K562 (cell line): ENCODE results near the gene TAGLN3. TPM values are rescaled to one million over a fixed set of nuclear protein-coding genes. Genes with fewer than 3 reads are reported as not detected.

Experiments used
- ATAC-seq: fragments of 200-7000 bp; cut with Tn5 transposase; 3 replicates; pipeline ENCODE4 v1.9.1; 2020; ENCODE audit warnings: moderate library complexity
- BruUV-seq: library from RNA; stranded (reverse); fragments of 400-500 nt; replicated peaks from 2 replicates; lab custom pipeline; 2021; lab: Mats Ljungman, UMichigan
- CTCF ChIA-PET: fragments of 300-600 bp; formaldehyde crosslinking; extraction: SDS; loops from one replicate; lab custom pipeline; 2021; ENCODE audit warnings: low intra/inter-chr PET ratio; lab: Yijun Ruan, JAX
- POLR2A ChIA-PET: fragments of 300-600, 350-650 bp; sonication (Branson Sonifier 250); formaldehyde crosslinking; extraction: SDS; loops from one replicate; lab custom pipeline; 2021; ENCODE audit warnings: antibody characterized with exemption, inconsistent platforms; lab: Yijun Ruan, JAX
- DNase-seq, 4 experiments: peaks; one replicate each; pipeline versions ENCODE4 v3.0.0 to v3.0.0-alpha.2; 2011 to 2018; ENCODE audit warnings: low spot score in 3 of 4, mixed read lengths in 3 of 4; ENCODE audit errors: extremely low read depth in 1 of 4
- FAIRE-seq: peaks from 2 replicates; lab custom pipeline; 2011; peaks lifted over from hg19 to GRCh38; lab: Jason Lieb, UNC
- H2AFZ ChIP-seq: 2 replicates; pipeline ENCODE4 v1.6.0; 2011; ENCODE audit warnings: low read depth, low read length, control low read depth, inconsistent platforms
- H3K27ac ChIP-seq: fragments of 200-600 bp; 3 replicates; pipeline ENCODE4 v1.8.0; 2011; ENCODE audit warnings: low read depth, mild to moderate bottlenecking, control low read depth, inconsistent platforms, low read length, moderate library complexity, mixed read lengths; ENCODE audit errors: extremely low read depth
- H3K27me3 ChIP-seq, 2 experiments: fragments of 300-600 bp in 1 of 2; 2 replicates in 1 of 2; 3 replicates in 1 of 2; pipeline versions ENCODE4 v1.6.0 to v1.8.0; 2011; ENCODE audit warnings: inconsistent platforms in 2 of 2, low read length in 2 of 2, mild to moderate bottlenecking in 1 of 2, mixed read lengths in 1 of 2, moderate library complexity in 1 of 2; ENCODE audit not compliant: control insufficient read depth in 2 of 2, insufficient read depth in 2 of 2
- H3K36me3 ChIP-seq: fragments of 300-600 bp; 3 replicates; pipeline ENCODE4 v1.8.0; 2011; ENCODE audit warnings: mild to moderate bottlenecking, low read length, inconsistent platforms; ENCODE audit not compliant: control insufficient read depth, insufficient read depth
- H3K4me1 ChIP-seq, 2 experiments: fragments of 200-600 bp in 1 of 2; replicated peaks in 1 of 2; 2 replicates in 1 of 2; 3 replicates in 1 of 2; pipeline versions ENCODE4 v1.5.1 to v1.8.0; 2011; ENCODE audit warnings: inconsistent platforms in 2 of 2, low read length in 2 of 2, mild to moderate bottlenecking in 1 of 2, mixed read lengths in 1 of 2, moderate library complexity in 1 of 2; ENCODE audit not compliant: control insufficient read depth in 2 of 2, insufficient read depth in 2 of 2
- H3K4me2 ChIP-seq: 2 replicates; pipeline ENCODE4 v1.6.1; 2011; ENCODE audit warnings: low read length, control low read depth, inconsistent platforms, mixed read lengths; ENCODE audit not compliant: insufficient read depth
- H3K4me3 ChIP-seq: fragments of 200-600 bp; sonication (generic), shearing (Covaris generic); 2 replicates; pipeline ENCODE4 v1.5.1; 2016; ENCODE audit warnings: control low read depth, inconsistent platforms
- H3K79me2 ChIP-seq: fragments of 200-600 bp; 3 replicates; pipeline ENCODE4 v1.8.0; 2011; ENCODE audit warnings: low read length, inconsistent platforms; ENCODE audit not compliant: control insufficient read depth, insufficient read depth
- H3K9ac ChIP-seq, 2 experiments: 2 replicates each; pipeline versions ENCODE4 v1.6.0 to v1.6.1; 2011; ENCODE audit warnings: low read depth in 2 of 2, low read length in 2 of 2, control low read depth in 1 of 2, inconsistent platforms in 1 of 2, mild to moderate bottlenecking in 1 of 2, mixed read lengths in 1 of 2; ENCODE audit not compliant: insufficient read depth in 1 of 2
- H3K9me1 ChIP-seq: one replicate; pipeline ENCODE4 v1.6.0; 2011; ENCODE audit warnings: inconsistent platforms, mild to moderate bottlenecking, low read length, moderate library complexity; ENCODE audit not compliant: control insufficient read depth, insufficient read depth
- H3K9me3 ChIP-seq: replicated peaks from 2 replicates; pipeline ENCODE4 v1.5.1; 2011; ENCODE audit warnings: low read depth, low read length, inconsistent platforms; ENCODE audit not compliant: control insufficient read depth, insufficient read depth
- H4K20me1 ChIP-seq: replicated peaks from 2 replicates; pipeline ENCODE4 v1.6.1; 2011; ENCODE audit warnings: low read length, inconsistent platforms, mixed read lengths; ENCODE audit not compliant: control insufficient read depth, insufficient read depth
- FOXJ3 ChIP-seq: sonication (generic); formaldehyde crosslinking; IDR thresholded peaks from 2 replicates; pipeline ENCODE4 v1.4.0; 2020; ENCODE audit warnings: mild to moderate bottlenecking, missing genetic modification reagents
- NFE2L1 ChIP-seq: fragments of 450-650 bp; IDR thresholded peaks from 2 replicates; pipeline ENCODE4 v1.6.1; 2016; ENCODE audit warnings: missing genetic modification characterization, low read depth, mild to moderate bottlenecking, missing compliant biosample characterization, moderate library complexity, borderline replicate concordance
- SP1 ChIP-seq: sonication (generic); formaldehyde crosslinking; IDR thresholded peaks from 2 replicates; pipeline ENCODE4 v1.8.1; 2022; ENCODE audit warnings: mild to moderate bottlenecking, missing genetic modification reagents
- SRSF9 ChIP-seq: fragments of 200-400 bp; formaldehyde crosslinking; IDR thresholded peaks from 2 replicates; pipeline ENCODE4 v1.6.1; 2017; ENCODE audit warnings: low read depth, low read length, borderline replicate concordance
- TRIM28 ChIP-seq: fragments of 450-650 bp; IDR thresholded peaks from 2 replicates; pipeline ENCODE4 v1.6.1; 2017
- ZNF586 ChIP-seq: fragments of 450-650 bp; formaldehyde crosslinking; conservative IDR thresholded peaks from 2 replicates; pipeline ENCODE4 v1.4.0; 2020; ENCODE audit warnings: mild to moderate bottlenecking, moderate library complexity
- ZNF77 ChIP-seq: fragments of 250-450 bp; sonication (Bioruptor Pico); IDR thresholded peaks from 2 replicates; pipeline ENCODE4 v1.5.0; 2020
- WGBS: fragments of 100-300 bp; shearing (Covaris generic); methylation state at CpG from one replicate; pipeline ENCODE4 v1.1.6; 2016; ENCODE audit warnings: low coverage, mixed read lengths; ENCODE audit not compliant: insufficient coverage; ENCODE audit errors: missing lambda C conversion rate; 5-methylcytosine and 5-hydroxymethylcytosine counted together
- in situ Hi-C: fragments of 300-500 bp; cut with MboI; formaldehyde crosslinking; loops from 4 replicates; pipeline ENCODE4 v1.15.0; 2018; ENCODE audit warnings: inconsistent platforms, mixed read lengths
- intact Hi-C: fragments of 100-400 bp; cut with micrococcal nuclease; formaldehyde crosslinking; loops from 2 replicates; pipeline ENCODE4 v1.14.2; 2022
- polyA plus RNA-seq, 8 experiments: library from polyadenylated mRNA; depleted of rRNA in 4 of 8; stranded (reverse) in 5 of 8; unstranded in 3 of 8; fragments of >200 nt; fragmentation: Nextera tagmentation in 2 of 8; fragmentation: Illumina TruSeq in 1 of 8; extraction: Ambion mirVana in 2 of 8; extraction: Trizol in 1 of 8; gene quantifications; 2 replicates each; pipeline versions ENCODE4 v1.2.1 to v1.2.3, GENCODE V29; 2011 to 2014; ENCODE audit warnings: inconsistent platforms in 1 of 8, missing spikeins in 1 of 8
- total RNA-seq, 7 experiments: library from RNA; depleted of rRNA in 6 of 7; stranded (reverse); fragments of >200 nt in 6 of 7; fragmentation: Illumina TruSeq in 2 of 7; extraction: Trizol in 2 of 7; gene quantifications; 2 replicates each; pipeline versions ENCODE4 v1.2.1 to v1.2.3, GENCODE V29; 2011 to 2021; ENCODE audit warnings: low replicate concordance in 1 of 7
- TF ChIP-seq, protein P1 (sequence below): fragments of 150-350 bp; conservative IDR thresholded peaks from 2 replicates; pipeline ENCODE4 v1.6.1; 2014; ENCODE audit warnings: low read length
- TF ChIP-seq, protein P2 (sequence below): fragments of 250-450 bp; sonication (Bioruptor Pico); IDR thresholded peaks from 2 replicates; pipeline ENCODE4 v1.8.0; 2022; ENCODE audit warnings: inconsistent platforms, mild to moderate bottlenecking, moderate library complexity, borderline replicate concordance
- TF ChIP-seq, protein P3 (sequence below): fragments of 250-450 bp; sonication (Bioruptor Pico); IDR thresholded peaks from 2 replicates; pipeline ENCODE4 v1.5.0; 2020; ENCODE audit warnings: mild to moderate bottlenecking
- TF ChIP-seq, protein P4 (sequence below), 3 experiments: fragments of 200-800 bp in 1 of 3; fragments of 250-450 bp in 1 of 3; fragments of 450-650 bp in 1 of 3; sonication (Bioruptor Pico) in 1 of 3; sonication (Bioruptor generic) in 1 of 3; formaldehyde crosslinking in 1 of 3; IDR thresholded peaks; 2 replicates each; pipeline versions ENCODE4 v1.6.1 to v1.8.0; 2016 to 2022; ENCODE audit warnings: mild to moderate bottlenecking in 2 of 3, missing genetic modification characterization in 2 of 3, missing compliant biosample characterization in 1 of 3, moderate library complexity in 1 of 3

TAGLN3 gene
- total and polyA plus RNA-seq, 9 of the 15 experiments (the other 6 are each of a cell fraction or from before 2014, with no cell fraction given), result 0.06 TPM; not detected in 7

DNA sequence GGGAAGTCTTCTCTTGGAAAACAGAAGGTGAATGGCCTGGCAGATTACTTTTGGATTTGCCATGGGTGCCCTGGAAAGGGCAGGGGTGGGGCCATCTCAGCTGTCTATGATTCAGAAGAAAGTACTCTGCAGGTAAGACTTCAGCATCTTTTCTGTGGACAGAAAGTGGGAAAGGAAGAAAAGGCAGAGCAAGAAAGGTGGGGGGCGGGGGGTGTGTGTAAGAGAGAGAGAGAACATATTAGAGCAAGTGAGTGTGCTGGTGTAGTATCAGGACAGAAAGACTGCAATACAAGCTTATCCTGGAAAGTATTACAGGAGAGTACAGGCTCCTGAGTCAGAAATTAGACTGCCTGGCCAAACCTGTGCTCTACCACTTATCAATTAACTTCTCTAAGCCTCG is 5.5 kb downstream of the TAGLN3 start:
- ATAC-seq, result no peak
- peaks cover 0 to 5% of the 10 kb centered on the region in 2 experiments; a peak in 3 of 5 replicates for H3K27me3 ChIP-seq
- intact Hi-C loops, result no loop called here
- H3K27ac ChIP-seq, result no peak overlapping the region
- H3K9me1 ChIP-seq, result no peaks in the 10 kb centered on the region
- no peaks in the 10 kb centered on the region for H3K36me3 ChIP-seq
- H3K9ac ChIP-seq, result no peak overlapping the region
- TF ChIP-seq, protein P1, sequence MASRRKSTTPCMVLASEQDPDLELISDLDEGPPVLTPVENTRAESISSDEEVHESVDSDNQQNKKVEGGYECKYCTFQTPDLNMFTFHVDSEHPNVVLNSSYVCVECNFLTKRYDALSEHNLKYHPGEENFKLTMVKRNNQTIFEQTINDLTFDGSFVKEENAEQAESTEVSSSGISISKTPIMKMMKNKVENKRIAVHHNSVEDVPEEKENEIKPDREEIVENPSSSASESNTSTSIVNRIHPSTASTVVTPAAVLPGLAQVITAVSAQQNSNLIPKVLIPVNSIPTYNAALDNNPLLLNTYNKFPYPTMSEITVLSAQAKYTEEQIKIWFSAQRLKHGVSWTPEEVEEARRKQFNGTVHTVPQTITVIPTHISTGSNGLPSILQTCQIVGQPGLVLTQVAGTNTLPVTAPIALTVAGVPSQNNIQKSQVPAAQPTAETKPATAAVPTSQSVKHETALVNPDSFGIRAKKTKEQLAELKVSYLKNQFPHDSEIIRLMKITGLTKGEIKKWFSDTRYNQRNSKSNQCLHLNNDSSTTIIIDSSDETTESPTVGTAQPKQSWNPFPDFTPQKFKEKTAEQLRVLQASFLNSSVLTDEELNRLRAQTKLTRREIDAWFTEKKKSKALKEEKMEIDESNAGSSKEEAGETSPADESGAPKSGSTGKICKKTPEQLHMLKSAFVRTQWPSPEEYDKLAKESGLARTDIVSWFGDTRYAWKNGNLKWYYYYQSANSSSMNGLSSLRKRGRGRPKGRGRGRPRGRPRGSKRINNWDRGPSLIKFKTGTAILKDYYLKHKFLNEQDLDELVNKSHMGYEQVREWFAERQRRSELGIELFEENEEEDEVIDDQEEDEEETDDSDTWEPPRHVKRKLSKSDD, result no peak
- TF ChIP-seq, protein P2, sequence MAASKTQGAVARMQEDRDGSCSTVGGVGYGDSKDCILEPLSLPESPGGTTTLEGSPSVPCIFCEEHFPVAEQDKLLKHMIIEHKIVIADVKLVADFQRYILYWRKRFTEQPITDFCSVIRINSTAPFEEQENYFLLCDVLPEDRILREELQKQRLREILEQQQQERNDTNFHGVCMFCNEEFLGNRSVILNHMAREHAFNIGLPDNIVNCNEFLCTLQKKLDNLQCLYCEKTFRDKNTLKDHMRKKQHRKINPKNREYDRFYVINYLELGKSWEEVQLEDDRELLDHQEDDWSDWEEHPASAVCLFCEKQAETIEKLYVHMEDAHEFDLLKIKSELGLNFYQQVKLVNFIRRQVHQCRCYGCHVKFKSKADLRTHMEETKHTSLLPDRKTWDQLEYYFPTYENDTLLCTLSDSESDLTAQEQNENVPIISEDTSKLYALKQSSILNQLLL (CRISPR knock-in tag), result no peak
- TF ChIP-seq SRSF9 (no peak), NFE2L1 (no peak), TRIM28 (no peak), SP1 (no peak), ZNF586 (CRISPR knock-in tag) (no peak), ZNF77 (CRISPR knock-in tag) (no peak), FOXJ3 (CRISPR knock-in tag) (no peak)
- TF ChIP-seq, protein P3, sequence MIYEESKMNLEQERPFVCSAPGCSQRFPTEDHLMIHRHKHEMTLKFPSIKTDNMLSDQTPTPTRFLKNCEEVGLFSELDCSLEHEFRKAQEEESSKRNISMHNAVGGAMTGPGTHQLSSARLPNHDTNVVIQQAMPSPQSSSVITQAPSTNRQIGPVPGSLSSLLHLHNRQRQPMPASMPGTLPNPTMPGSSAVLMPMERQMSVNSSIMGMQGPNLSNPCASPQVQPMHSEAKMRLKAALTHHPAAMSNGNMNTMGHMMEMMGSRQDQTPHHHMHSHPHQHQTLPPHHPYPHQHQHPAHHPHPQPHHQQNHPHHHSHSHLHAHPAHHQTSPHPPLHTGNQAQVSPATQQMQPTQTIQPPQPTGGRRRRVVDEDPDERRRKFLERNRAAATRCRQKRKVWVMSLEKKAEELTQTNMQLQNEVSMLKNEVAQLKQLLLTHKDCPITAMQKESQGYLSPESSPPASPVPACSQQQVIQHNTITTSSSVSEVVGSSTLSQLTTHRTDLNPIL (CRISPR knock-in tag), result no peak
- TF ChIP-seq, protein P4, sequence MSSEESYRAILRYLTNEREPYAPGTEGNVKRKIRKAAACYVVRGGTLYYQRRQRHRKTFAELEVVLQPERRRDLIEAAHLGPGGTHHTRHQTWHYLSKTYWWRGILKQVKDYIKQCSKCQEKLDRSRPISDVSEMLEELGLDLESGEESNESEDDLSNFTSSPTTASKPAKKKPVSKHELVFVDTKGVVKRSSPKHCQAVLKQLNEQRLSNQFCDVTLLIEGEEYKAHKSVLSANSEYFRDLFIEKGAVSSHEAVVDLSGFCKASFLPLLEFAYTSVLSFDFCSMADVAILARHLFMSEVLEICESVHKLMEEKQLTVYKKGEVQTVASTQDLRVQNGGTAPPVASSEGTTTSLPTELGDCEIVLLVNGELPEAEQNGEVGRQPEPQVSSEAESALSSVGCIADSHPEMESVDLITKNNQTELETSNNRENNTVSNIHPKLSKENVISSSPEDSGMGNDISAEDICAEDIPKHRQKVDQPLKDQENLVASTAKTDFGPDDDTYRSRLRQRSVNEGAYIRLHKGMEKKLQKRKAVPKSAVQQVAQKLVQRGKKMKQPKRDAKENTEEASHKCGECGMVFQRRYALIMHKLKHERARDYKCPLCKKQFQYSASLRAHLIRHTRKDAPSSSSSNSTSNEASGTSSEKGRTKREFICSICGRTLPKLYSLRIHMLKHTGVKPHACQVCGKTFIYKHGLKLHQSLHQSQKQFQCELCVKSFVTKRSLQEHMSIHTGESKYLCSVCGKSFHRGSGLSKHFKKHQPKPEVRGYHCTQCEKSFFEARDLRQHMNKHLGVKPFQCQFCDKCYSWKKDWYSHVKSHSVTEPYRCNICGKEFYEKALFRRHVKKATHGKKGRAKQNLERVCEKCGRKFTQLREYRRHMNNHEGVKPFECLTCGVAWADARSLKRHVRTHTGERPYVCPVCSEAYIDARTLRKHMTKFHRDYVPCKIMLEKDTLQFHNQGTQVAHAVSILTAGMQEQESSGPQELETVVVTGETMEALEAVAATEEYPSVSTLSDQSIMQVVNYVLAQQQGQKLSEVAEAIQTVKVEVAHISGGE (CRISPR knock-in tag; IDR thresholded peaks at IDR 0.05), result no peak
- TF ChIP-seq, all 486 proteins: peak for 0
- Histone ChIP-seq H3K4me3 (no peak overlapping the region), H4K20me1 (no peaks in the 10 kb centered on the region), H3K79me2 (no peaks in the 10 kb centered on the region), H3K9me3 (no peaks in the 10 kb centered on the region), H2AFZ (no peak overlapping the region), H3K4me1 (no peaks in the 10 kb centered on the region; a peak in 1 of 5 replicates), H3K4me2 (no peak overlapping the region)
- ChIA-PET CTCF (no interaction called here), POLR2A (interaction anchor here (0.5 to 1.4 kb wide), 3 partner anchors 10 to 228 kb away, joined by 3 read pairs; no protein-coding TSS in a partner anchor)
- DNase-seq (no peak), FAIRE-seq (no peak)
- in situ Hi-C loops, result no loop called here
- BruUV-seq, result no TSS peak
- 0% methylated on average over 2 of the region's 2 CpGs for WGBS
